GM19043 (cell line): Measurements from ENCODE around the gene DNAJC6.

ENCODE experiments used
- ATAC-seq: cut with Tn5 transposase; IDR thresholded peaks from one replicate; pipeline ENCODE4 v1.9.1; 2021; ENCODE audit warnings: low read depth; ENCODE audit not compliant: unreplicated experiment

DNAJC6 gene

GRCh38 chr1:65292861-65293593 lies 16.3 kb upstream of the DNAJC6 start:
- ATAC-seq, result no peak

- no peak for ATAC-seq
Measured at GRCh38 chr1:65297706-65298105, 11.6 kb upstream of the DNAJC6 start.

GRCh38 chr1:65299328-65299727 lies 10.0 kb upstream of the DNAJC6 start:
- no peak for ATAC-seq

- ATAC-seq, result no peak
Measured at GRCh38 chr1:65308781-65309303, 501 bp upstream of the DNAJC6 start.

GRCh38 chr1:65310078-65310587 lies 790 bp downstream of the DNAJC6 start:
- no peak for ATAC-seq

GRCh38 chr1:65311760-65312159 lies 2.4 kb downstream of the DNAJC6 start:
- ATAC-seq, result no peak

- no peak for ATAC-seq
Measured at GRCh38 chr1:65316233-65316632, 6.9 kb downstream of the DNAJC6 start.

GRCh38 chr1:65317866-65318653 lies 8.7 kb downstream of the DNAJC6 start:
- ATAC-seq, result no peak

GRCh38 chr1:65319141-65319540 lies 9.8 kb downstream of the DNAJC6 start:
- no peak for ATAC-seq

GRCh38 chr1:65319754-65320153 lies 10.4 kb downstream of the DNAJC6 start:
- no peak for ATAC-seq

GRCh38 chr1:65321879-65322278 lies 12.5 kb downstream of the DNAJC6 start:
- ATAC-seq, result no peak

GRCh38 chr1:65323246-65323645 lies 13.9 kb downstream of the DNAJC6 start:
- ATAC-seq, result no peak

- no peak for ATAC-seq
Measured at GRCh38 chr1:65330021-65330420, 20.7 kb downstream of the DNAJC6 start.

GRCh38 chr1:65330822-65331221 lies 21.5 kb downstream of the DNAJC6 start:
- ATAC-seq, result no peak

- ATAC-seq, result no peak
Measured at GRCh38 chr1:65332821-65333220, 23.5 kb downstream of the DNAJC6 start.

- no peak for ATAC-seq
Measured at GRCh38 chr1:65334081-65334480, 24.7 kb downstream of the DNAJC6 start.

- ATAC-seq, result no peak
Measured at GRCh38 chr1:65339866-65340468, 30.6 kb downstream of the DNAJC6 start.

GRCh38 chr1:65341381-65341780 lies 32.0 kb downstream of the DNAJC6 start:
- ATAC-seq, result no peak

GRCh38 chr1:65343286-65343685 lies 33.9 kb downstream of the DNAJC6 start:
- no peak for ATAC-seq

- ATAC-seq, result no peak
Measured at GRCh38 chr1:65344171-65344814, 35.0 kb downstream of the DNAJC6 start.

- no peak for ATAC-seq
Measured at GRCh38 chr1:65346190-65346589, 36.8 kb downstream of the DNAJC6 start.
